Measurements from ENCODE around the gene PLXNA3. TPM values are rescaled to one million over a fixed set of nuclear protein-coding genes. Genes with fewer than 3 reads are reported as not detected.

Gene PLXNA3
- total RNA-seq, 1 donor from 2014 or later, result 85.1 TPM

DNA sequence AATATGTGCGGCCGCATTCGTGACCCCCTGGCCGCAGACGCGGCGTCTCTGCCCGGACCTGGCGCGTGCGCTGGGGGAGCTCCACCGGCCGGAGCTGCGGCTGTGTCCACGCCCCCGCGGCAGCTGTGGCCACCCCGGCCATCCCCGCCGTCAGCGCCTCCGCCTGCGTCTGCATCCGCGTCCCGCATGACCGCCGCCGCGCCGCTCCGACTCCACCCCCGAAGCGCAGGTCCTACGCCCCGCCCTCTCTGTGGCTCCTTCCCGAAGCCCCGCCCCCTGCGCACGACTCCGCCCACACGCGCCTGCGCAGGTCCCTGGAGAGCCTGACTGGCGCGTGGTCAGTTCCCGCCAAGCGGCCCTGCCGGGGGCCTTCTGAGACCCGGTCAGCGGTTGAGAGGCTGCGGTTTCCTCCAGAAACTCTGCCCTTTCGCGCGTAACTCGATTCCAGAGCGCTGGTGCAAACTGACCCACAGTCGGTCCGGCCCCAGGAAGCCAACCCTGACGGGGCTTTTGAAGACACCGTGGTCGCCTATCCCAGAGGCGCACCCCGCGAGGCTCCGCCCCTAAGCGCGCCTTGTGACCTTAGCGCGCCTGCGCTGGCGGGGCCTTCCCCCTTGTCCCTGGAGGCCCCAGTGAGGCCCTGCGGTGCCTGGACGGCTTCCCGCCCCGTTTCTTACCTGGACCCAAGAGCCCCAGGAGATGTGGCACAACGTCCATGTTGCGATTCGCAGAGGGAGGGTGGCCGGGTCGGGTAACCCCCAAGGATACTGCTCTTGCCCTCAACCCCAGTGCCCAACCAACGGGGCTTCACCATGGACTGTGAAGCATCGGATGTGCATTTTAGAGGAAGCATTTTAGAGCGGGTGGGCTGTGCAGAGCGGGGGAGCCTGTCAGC is 20.9 kb downstream of the PLXNA3 start, which contains the start of gene LAGE3:
Gene LAGE3 (minus strand): TSS at position 554 of the 895 bp plus-strand sequence. CDS start 366 bp downstream, at position 188.
- peak within 1 kb of the TSS; percentile 82 for H3K4me3 Mint-ChIP-seq
- DNase-seq (ENCODE audit: extremely low spot score, unreplicated experiment), result peak; percentile 94
- H3K27me3 Mint-ChIP-seq, result no peaks in the 10 kb centered on the region
- TF ChIP-seq, protein P1, sequence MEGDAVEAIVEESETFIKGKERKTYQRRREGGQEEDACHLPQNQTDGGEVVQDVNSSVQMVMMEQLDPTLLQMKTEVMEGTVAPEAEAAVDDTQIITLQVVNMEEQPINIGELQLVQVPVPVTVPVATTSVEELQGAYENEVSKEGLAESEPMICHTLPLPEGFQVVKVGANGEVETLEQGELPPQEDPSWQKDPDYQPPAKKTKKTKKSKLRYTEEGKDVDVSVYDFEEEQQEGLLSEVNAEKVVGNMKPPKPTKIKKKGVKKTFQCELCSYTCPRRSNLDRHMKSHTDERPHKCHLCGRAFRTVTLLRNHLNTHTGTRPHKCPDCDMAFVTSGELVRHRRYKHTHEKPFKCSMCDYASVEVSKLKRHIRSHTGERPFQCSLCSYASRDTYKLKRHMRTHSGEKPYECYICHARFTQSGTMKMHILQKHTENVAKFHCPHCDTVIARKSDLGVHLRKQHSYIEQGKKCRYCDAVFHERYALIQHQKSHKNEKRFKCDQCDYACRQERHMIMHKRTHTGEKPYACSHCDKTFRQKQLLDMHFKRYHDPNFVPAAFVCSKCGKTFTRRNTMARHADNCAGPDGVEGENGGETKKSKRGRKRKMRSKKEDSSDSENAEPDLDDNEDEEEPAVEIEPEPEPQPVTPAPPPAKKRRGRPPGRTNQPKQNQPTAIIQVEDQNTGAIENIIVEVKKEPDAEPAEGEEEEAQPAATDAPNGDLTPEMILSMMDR (conservative IDR thresholded peaks at IDR 0.05), result no peak
- no peaks in the 10 kb centered on the region for H3K36me3 Mint-ChIP-seq
- no peaks in the 10 kb centered on the region for H3K4me1 Mint-ChIP-seq (ENCODE audit: unreplicated experiment)
- H3K9me3 Mint-ChIP-seq, result no peaks in the 10 kb centered on the region
- peak within 1 kb of the TSS; percentile 50 for H3K27ac Mint-ChIP-seq

DNA sequence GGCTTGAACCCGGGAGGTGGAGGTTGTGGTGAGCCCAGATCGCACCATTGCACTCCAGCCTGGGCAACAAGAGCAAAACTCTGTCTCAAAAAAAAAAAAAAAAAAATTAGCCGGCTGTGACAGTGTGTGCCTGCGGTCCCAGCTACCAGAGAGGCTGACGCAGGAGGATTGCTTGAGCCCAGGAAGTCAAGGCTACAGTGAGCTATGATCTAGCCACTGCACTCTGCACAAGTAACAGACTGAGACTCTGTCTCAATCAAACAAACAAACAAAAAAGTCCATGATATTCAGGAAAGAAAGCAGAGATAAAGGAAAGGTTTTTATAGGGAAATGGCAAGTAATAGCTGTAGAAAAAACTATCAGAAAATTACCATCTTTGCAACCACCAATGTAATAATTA is 23.1 kb downstream of the PLXNA3 start:
- H3K36me3 Mint-ChIP-seq, result no peaks in the 10 kb centered on the region
- H3K4me1 Mint-ChIP-seq (ENCODE audit: unreplicated experiment), result no peaks in the 10 kb centered on the region
- H3K27me3 Mint-ChIP-seq, result no peaks in the 10 kb centered on the region
- TF ChIP-seq, protein P1 (conservative IDR thresholded peaks at IDR 0.05), result no peak
- no peak overlapping the region for H3K27ac Mint-ChIP-seq
- peak overlapping the region; percentile 41 for H3K4me3 Mint-ChIP-seq
- no peaks in the 10 kb centered on the region for H3K9me3 Mint-ChIP-seq
- no peak for DNase-seq (ENCODE audit: extremely low spot score, unreplicated experiment)

DNA sequence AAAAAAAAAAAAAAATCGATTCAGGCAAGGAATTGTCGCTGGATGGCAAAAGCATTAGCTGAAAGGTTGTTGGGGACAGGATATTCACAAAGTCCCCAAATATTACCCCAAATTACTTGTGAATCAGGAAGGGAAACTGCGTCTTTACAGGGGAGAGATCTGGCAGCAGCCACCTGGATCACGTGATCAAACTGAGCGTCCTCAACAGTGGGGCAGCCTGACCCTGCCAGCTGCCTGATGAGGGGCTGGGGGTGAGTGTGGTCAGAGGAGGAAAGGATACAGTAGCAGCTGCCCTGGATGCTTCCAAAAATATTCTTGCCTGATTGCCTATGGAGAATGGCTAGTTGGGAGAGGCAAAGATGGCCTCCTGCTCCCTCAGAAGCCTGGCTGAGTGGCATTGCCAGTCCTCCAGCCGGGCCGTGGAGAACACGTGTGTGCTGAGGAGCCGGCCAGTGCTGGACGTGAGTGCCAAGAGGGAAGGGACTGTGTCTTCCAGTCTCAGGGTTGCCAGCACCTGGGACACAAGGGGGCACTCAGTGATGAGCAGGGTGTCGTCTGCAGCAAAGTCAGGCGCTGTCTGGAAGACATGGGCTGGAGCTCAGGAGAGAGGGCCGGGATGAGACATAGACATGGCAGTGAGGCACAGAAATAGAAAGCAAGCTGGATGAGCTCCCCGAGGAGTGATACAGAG is 24.0 kb downstream of the PLXNA3 start:
- Mint-ChIP-seq H3K4me3 (peak overlapping the region; percentile 47), H3K36me3 (no peaks in the 10 kb centered on the region), H3K9me3 (no peaks in the 10 kb centered on the region), H3K27me3 (no peaks in the 10 kb centered on the region), H3K4me1 (ENCODE audit: unreplicated experiment) (no peaks in the 10 kb centered on the region), H3K27ac (no peak overlapping the region)
- TF ChIP-seq, protein P1 (conservative IDR thresholded peaks at IDR 0.05), result no peak
- no peak for DNase-seq (ENCODE audit: extremely low spot score, unreplicated experiment)

DNA sequence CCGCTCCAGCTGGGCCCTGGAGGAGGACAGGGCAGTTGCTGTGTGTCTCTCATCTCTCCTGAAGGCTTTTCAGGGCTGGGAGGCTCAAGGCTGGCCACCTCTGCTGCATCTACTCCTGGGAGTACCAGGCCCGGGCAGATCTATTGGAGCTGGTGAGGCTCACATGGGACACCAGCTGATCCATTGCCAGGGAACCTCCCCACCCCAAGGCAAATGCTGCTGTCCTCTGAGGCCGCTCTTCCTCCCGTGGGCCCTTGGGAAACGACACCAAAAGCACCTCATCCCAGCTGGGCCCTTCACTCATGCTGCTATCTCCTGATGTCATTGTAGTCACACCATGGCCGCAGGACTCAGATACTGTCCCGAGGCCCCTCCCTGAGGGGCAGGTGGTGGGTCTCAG is 24.7 kb downstream of the PLXNA3 start:
- no peaks in the 10 kb centered on the region for H3K9me3 Mint-ChIP-seq
- H3K27me3 Mint-ChIP-seq, result no peaks in the 10 kb centered on the region
- TF ChIP-seq, protein P1 (conservative IDR thresholded peaks at IDR 0.05), result no peak
- no peak overlapping the region for H3K4me3 Mint-ChIP-seq
- H3K27ac Mint-ChIP-seq, result no peak overlapping the region
- no peaks in the 10 kb centered on the region for H3K36me3 Mint-ChIP-seq
- no peak for DNase-seq (ENCODE audit: extremely low spot score, unreplicated experiment)
- no peaks in the 10 kb centered on the region for H3K4me1 Mint-ChIP-seq (ENCODE audit: unreplicated experiment)

DNA sequence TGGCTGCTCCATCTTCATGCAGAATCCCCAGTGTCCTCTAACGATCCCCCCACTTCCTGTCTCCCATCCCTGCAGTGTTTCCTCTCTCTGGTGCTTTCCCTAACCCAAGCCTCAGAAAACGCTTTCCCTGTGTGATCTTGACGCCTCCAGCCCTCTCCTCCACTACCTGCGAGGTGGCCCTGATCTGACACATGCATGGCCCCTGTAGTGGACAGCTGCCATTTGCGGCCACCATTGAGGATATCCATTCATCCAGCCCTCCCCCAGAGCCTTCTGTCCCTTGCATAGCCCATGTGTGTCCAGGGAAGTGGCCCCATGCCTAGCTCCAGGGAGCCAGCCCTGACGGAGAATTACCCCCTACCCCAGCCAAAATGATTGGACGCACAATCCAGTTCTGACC is 25.2 kb downstream of the PLXNA3 start:
- TF ChIP-seq, protein P1 (conservative IDR thresholded peaks at IDR 0.05), result no peak
- Mint-ChIP-seq H3K36me3 (no peaks in the 10 kb centered on the region), H3K27ac (no peak overlapping the region), H3K27me3 (no peaks in the 10 kb centered on the region), H3K9me3 (no peaks in the 10 kb centered on the region), H3K4me1 (ENCODE audit: unreplicated experiment) (no peaks in the 10 kb centered on the region), H3K4me3 (no peak overlapping the region)
- DNase-seq (ENCODE audit: extremely low spot score, unreplicated experiment), result no peak

Data from type B pancreatic cell (in vitro differentiated cells).